HG02571 (cell line): Measurements from ENCODE around the gene BRINP1.

Experiments
- ATAC-seq: cut with Tn5 transposase; IDR thresholded peaks from one replicate; pipeline ENCODE4 v1.9.1; 2021; ENCODE audit warnings: mild to moderate bottlenecking, moderate library complexity; ENCODE audit not compliant: unreplicated experiment

BRINP1 gene

DNA sequence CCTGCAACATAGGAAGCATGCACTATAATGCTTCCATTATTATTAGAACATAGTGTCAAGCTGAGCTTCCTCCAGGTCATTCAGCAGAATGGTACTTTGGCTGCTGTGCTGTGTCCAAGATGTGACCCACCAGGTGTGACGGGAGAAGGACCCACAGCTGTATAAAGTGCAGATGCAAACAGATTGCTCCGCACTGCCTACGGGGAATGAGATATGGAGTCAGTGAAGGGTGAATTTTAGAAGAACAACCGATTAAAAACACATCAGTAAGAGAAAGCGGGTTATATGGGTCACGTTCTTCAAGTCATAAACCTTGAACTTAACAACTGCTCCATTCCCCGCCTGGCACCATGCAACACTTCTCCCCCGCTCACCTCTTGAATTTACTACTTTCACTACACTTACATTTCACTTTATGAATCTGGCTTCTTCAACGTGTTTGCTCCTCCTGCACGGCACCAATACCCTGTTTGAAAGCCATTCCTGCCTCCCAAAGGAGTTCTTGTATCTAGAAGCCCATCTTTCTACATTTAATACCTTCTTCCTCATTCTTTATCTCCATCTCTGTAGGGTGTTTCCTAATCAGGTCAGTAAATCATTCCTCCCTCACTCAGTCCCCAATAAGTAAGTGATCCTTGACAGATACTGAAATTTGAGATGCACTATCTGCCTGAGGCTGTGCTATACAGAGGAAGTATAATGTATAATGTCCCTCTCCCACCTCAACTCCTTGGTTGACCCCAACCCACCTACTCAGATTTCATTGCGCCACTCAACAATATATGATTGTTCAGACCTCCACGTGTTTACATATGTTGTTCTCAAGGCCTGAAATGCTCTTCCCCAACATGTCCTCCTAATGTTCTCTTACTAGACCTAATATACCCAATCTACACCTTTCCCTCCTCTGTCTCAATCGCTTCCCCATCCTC, 25.9 kb downstream of the BRINP1 start:
- no peak for ATAC-seq

GRCh38 chr9:119339056-119339455, 30.2 kb downstream of the BRINP1 start:
- no peak for ATAC-seq

DNA sequence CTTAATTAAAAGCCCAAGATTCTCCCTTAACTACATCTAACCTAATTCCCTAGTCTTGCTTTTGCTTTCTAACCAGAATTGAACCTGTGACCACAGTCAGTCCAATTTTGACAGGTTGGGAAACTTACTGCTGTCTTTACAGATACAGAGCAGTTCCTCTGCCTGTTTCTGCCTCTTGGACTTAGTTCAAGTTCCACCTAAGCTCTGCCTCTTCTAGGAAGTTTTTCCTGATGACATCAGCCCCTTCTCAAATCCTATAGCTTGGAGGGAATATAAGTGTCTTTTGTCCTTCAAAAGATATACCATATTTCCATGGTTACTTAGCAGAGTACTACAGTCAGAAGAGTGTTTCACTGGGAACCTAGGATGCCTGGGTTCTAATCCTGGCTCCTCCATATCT, 31.7 kb downstream of the BRINP1 start:
- no peak for ATAC-seq

- ATAC-seq, result no peak
Measured at GRCh38 chr9:119334745-119335144, 34.5 kb downstream of the BRINP1 start.

- ATAC-seq, result no peak
Measured at GRCh38 chr9:119333507-119334229, 35.6 kb downstream of the BRINP1 start.

DNA sequence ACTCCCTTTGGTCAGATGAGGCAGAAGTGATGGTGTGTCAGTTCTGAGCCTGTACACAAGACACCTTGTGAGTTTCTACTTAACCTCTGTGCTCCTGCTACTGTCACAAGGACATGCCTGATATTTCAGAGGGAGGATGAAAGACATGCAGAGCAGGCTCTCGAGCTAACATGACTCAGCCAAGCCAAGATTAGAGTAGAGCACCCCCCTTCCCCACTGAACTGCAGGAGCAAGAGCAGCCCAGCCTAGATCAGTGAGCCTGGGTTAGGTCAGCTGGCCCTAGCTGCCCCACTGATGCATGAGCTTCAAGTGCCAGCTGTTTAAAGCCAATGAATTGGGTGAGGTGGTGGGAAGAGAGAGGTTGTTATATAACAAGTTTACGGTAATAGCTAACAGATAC, 36.7 kb downstream of the BRINP1 start:
- ATAC-seq, result no peak

DNA sequence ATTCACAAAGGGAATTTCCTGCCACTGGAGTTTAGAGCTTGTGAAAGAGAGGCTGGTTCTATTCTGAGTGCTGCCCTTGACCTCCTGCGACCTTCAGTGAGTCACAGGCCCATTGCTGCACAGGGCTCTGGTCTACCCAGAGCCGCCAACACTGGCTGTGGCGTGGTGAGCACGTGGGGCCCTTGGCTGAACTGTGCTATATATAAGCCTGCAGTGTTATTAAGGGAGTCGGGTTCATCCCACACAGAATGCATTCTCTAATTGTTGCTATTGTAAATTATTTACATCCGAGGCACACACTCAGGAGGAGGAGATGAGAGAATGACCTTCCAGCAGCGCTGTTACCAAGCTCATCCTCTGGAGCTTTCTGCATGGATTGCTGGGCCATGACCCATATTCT, 47.1 kb downstream of the BRINP1 start:
- no peak for ATAC-seq

GRCh38 chr9:119318371-119318770, 50.9 kb downstream of the BRINP1 start:
- no peak for ATAC-seq

DNA sequence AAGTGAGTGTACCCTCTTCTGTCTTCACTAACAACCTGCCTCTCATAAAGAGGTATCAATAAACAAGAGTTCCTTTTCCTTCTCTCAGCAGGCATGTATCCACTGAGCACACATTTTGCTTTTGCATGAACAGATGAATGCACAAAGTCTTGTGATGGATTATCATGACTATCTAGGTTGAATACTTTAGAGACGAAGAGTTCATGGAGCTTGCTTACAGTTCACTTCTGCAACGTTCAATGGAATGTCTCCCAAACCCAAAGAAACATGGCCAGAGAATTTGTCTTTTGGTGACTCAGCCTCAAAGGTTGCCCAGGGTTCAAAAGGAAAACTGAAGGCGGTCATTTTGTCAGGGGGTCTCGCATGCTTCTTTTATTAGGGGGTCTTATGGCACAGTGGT, 55.4 kb downstream of the BRINP1 start:
- no peak for ATAC-seq

- no peak for ATAC-seq
Measured at GRCh38 chr9:119310741-119311140, 58.5 kb downstream of the BRINP1 start.

GRCh38 chr9:119307471-119307870, 61.8 kb downstream of the BRINP1 start:
- ATAC-seq, result no peak

- no peak for ATAC-seq
Measured at GRCh38 chr9:119304555-119304954, 64.7 kb downstream of the BRINP1 start.

DNA sequence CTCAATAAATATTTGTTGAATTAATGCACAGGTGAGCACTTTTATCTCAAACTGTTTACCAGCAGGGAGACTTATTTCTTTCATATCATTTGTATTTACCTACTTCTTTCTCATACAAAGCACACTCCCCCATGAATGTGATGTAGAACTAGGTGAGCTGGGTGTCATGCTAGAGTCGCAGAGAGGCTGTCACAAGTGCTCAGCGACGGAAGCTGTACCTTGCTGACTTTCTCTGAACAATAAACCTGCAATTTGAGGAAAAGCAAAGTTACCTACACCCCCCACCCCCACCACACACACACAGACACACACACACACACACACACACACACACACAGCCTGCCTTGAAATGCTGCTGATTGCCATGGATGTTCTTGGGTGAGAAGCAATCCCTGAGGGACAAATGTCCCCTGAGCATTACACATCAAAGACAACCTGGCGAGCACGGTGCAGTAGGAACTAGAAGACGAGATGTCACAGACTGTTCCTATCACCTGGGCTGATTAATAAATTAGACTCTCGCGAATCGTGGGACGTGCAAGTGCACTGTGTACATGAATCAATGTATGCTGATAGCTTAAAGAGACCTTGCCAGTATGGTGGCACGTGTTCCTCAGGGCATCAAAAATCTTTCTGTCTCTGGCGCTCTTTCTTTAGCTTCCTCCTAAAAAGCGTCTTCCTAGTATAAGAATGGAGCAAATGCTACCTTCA, 66.1 kb downstream of the BRINP1 start:
- ATAC-seq, result no peak

DNA sequence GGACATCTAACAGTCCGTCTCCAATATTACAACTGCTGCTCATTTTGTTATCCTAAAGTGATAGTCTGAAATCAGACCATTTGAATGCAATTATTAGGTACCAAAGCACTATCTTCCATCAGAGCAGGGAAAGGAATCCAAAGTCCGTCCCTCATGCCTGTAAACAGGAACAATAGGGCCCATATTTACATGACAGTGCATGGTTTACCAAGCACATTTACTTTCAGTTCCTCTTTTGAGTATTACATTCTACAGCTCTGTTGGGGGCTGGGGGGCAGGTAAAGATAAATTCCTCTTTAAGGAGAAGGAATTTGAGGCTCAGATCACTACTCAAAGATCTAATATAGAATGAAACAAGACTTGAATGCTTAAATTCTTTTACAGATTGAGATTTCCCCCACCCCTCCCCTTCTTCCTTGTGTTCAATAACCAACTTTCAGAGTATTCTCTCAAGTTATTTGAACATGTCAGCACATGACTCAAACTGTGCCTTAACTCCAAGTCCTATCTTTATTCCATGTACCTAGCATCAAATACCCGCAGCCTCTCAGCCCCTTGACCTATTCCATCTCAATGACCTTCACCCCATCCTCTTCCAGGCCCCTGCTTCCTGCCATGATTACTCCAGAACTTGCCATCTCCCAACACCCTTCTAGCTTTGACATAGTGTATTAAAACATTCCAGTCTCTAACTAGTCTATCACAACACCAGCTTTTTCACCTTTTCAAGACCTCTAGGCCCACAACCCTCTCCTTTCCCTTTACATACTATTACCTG, 71.0 kb downstream of the BRINP1 start:
- ATAC-seq, result no peak

- ATAC-seq, result no peak
Measured at GRCh38 chr9:119291554-119291953, 77.7 kb downstream of the BRINP1 start.

GRCh38 chr9:119289740-119290433, 79.3 kb downstream of the BRINP1 start:
- no peak for ATAC-seq

DNA sequence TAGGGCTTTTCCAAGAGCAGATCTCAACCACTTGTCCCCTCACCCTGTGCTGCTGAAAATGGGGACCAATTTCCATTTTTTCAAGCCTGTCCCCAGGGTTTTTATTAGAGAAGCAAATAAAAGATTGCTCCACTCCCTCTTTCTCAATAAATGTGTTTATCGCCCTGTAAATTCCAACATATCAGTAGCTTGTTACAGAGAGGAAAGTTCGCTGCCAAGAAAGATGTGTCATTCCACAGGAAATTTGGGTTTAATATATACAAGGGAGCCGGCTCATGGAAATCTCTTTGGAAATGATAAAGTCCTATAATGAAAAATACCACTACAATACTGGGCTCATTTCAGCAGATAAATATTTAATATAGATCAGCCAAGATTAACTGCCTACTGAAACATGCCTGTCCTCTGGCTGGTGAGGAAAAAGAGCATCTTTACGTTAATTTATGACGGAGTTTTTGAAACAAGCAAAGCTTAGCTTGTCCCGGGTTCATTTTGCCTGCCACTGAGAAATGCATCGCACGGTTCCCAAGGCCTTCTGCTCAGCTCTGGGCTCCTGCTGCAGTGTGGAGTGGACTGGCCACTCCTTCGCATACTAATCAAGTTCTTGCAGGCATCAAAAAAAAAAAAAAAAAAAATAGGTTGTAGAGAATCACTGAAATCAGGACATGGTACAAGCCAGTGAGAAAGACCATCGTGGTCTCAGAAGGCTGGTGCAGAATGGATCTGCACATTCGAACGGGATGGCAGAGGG, 84.5 kb downstream of the BRINP1 start:
- ATAC-seq, result no peak

- ATAC-seq, result no peak
Measured at GRCh38 chr9:119284118-119284517, 85.1 kb downstream of the BRINP1 start.

DNA sequence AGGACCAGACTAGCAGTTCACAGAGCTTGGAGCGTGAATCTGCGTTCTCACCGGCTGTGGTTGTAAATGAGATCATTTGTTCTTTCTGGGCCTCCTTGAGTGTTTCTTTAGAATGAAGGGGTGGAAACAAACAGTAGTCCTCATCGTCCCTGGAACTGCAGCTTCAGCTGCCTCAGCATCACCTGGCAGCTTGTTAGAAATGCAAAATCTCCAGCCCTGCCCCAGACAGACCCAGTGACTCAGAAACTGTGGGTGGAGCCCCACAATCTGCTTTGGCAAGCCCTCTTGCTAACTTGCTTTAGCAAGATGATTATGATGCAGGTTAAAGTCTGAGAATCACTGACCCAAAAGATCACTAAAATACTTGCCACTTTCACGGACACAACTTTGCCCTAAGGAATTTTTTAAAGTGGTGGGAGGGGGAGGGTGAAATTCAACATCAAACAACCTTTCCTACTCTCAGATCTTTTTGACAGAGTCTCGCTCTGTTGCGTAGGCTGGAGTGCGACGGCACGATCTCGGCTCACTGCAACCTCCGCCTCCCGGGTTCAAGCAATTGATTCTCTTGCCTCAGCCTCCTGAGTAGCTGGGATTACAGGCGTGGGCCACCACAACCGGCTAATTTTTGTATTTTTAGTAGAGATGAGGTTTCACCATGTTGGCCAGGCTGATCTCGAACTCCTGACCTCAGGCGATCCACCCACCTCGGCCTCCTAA, 86.0 kb downstream of the BRINP1 start:
- no peak for ATAC-seq
